Effector memory CD4-positive, alpha-beta T cell (primary cell): ENCODE data around the gene BBIP1.
A peak's percentile ranks its signal among the peaks of the same experiment; 100 is the strongest.

Experiments
- DNase-seq, 3 donors: peaks; one replicate each; pipeline ENCODE4 v3.0.0-alpha.2; 2020
- H3K27ac ChIP-seq: 2 replicates; pipeline ENCODE4 v1.7.0; 2013; ENCODE audit warnings: mild to moderate bottlenecking, low read length, moderate library complexity; ENCODE audit not compliant: insufficient read depth, poor library complexity, severe bottlenecking
- H3K27me3 ChIP-seq: replicated peaks from 2 replicates; pipeline ENCODE4 v1.7.0; 2013; ENCODE audit warnings: mild to moderate bottlenecking, low read length; ENCODE audit not compliant: insufficient read depth, control insufficient read depth, poor library complexity, severe bottlenecking
- H3K36me3 ChIP-seq: 2 replicates; pipeline ENCODE4 v1.7.0; 2013; ENCODE audit warnings: mild to moderate bottlenecking, low read length, moderate library complexity; ENCODE audit not compliant: control insufficient read depth, insufficient read depth
- H3K4me1 ChIP-seq: 2 replicates; pipeline ENCODE4 v1.7.0; 2013; ENCODE audit warnings: low read length, mild to moderate bottlenecking; ENCODE audit not compliant: control insufficient read depth, insufficient read depth, poor library complexity, severe bottlenecking
- H3K4me3 ChIP-seq: 2 replicates; pipeline ENCODE4 v1.7.0; 2013; ENCODE audit warnings: low read length, low read depth, mild to moderate bottlenecking; ENCODE audit not compliant: insufficient read depth, poor library complexity, severe bottlenecking
- H3K9me3 ChIP-seq: 2 replicates; pipeline ENCODE4 v1.7.0; 2013; ENCODE audit warnings: mild to moderate bottlenecking, low read length, moderate library complexity; ENCODE audit not compliant: control insufficient read depth

The BBIP1 gene

GRCh38 chr10:110859206-110859972 lies 59.6 kb downstream of the BBIP1 start:
- H3K4me3 ChIP-seq = no peak overlapping the region
- H3K9me3 ChIP-seq = no peaks in the 10 kb centered on the region
- peak overlapping the region; percentile 83 for H3K27ac ChIP-seq
- H3K4me1 ChIP-seq = peaks cover 76% of the 10 kb centered on the region
- H3K36me3 ChIP-seq = no peaks in the 10 kb centered on the region
- DNase-seq = no peak
- no peaks in the 10 kb centered on the region for H3K27me3 ChIP-seq

GRCh38 chr10:110858297-110858934 lies 60.6 kb downstream of the BBIP1 start:
- Histone ChIP-seq H3K36me3 (no peaks in the 10 kb centered on the region), H3K27ac (peak overlapping the region; percentile 83), H3K4me1 (peaks cover 76% of the 10 kb centered on the region), H3K9me3 (no peaks in the 10 kb centered on the region), H3K4me3 (no peak overlapping the region), H3K27me3 (no peaks in the 10 kb centered on the region)
- DNase-seq = no peak

GRCh38 chr10:110857265-110858171 lies 61.5 kb downstream of the BBIP1 start:
- Histone ChIP-seq H3K27me3 (no peaks in the 10 kb centered on the region), H3K36me3 (no peaks in the 10 kb centered on the region), H3K9me3 (no peaks in the 10 kb centered on the region), H3K4me3 (no peak overlapping the region), H3K4me1 (peaks cover 76% of the 10 kb centered on the region), H3K27ac (peak overlapping the region; percentile 83)
- DNase-seq = no peak

- Histone ChIP-seq H3K36me3 (no peaks in the 10 kb centered on the region), H3K4me3 (no peak overlapping the region), H3K9me3 (no peaks in the 10 kb centered on the region), H3K27ac (no peak overlapping the region), H3K4me1 (peaks cover 63% of the 10 kb centered on the region), H3K27me3 (no peaks in the 10 kb centered on the region)
- no peak for DNase-seq
Observed at GRCh38 chr10:110853921-110854605, 64.9 kb downstream of the BBIP1 start.

GRCh38 chr10:110852947-110853346 lies 66.0 kb downstream of the BBIP1 start:
- H3K27ac ChIP-seq = peak overlapping the region; percentile 26
- H3K4me3 ChIP-seq = peak overlapping the region; percentile 22
- no peaks in the 10 kb centered on the region for H3K36me3 ChIP-seq
- no peaks in the 10 kb centered on the region for H3K27me3 ChIP-seq
- no peak for DNase-seq
- H3K4me1 ChIP-seq = peaks cover 52% of the 10 kb centered on the region
- no peaks in the 10 kb centered on the region for H3K9me3 ChIP-seq

GRCh38 chr10:110852255-110852896 lies 66.6 kb downstream of the BBIP1 start:
- Histone ChIP-seq H3K4me1 (peaks cover 46% of the 10 kb centered on the region), H3K27ac (peak overlapping the region; percentile 26), H3K27me3 (no peaks in the 10 kb centered on the region), H3K9me3 (no peaks in the 10 kb centered on the region), H3K4me3 (peak overlapping the region; percentile 22), H3K36me3 (no peaks in the 10 kb centered on the region)
- DNase-seq = no peak

GRCh38 chr10:110851020-110851612 lies 67.9 kb downstream of the BBIP1 start:
- Histone ChIP-seq H3K36me3 (no peaks in the 10 kb centered on the region), H3K27ac (peak overlapping the region; percentile 33), H3K9me3 (no peaks in the 10 kb centered on the region), H3K27me3 (no peaks in the 10 kb centered on the region), H3K4me1 (peaks cover 43% of the 10 kb centered on the region), H3K4me3 (peak overlapping the region; percentile 9)
- DNase-seq = peak in 1 of 3 donors; percentile 22

GRCh38 chr10:110850099-110850498 lies 68.9 kb downstream of the BBIP1 start:
- no peak overlapping the region for H3K4me3 ChIP-seq
- no peaks in the 10 kb centered on the region for H3K36me3 ChIP-seq
- no peak overlapping the region for H3K27ac ChIP-seq
- H3K9me3 ChIP-seq = no peaks in the 10 kb centered on the region
- H3K4me1 ChIP-seq = peaks cover 46% of the 10 kb centered on the region
- H3K27me3 ChIP-seq = no peaks in the 10 kb centered on the region
- DNase-seq = no peak
